KBM-7 (cell line): ENCODE results near the gene ITPRIPL1.

ENCODE experiments used
- DNase-seq: peaks from one replicate; pipeline ENCODE4 v3.0.0-alpha.2; 2015
- in situ Hi-C: fragments of 300-500 bp; cut with MboI; formaldehyde crosslinking; loops from 2 replicates; pipeline ENCODE4 v1.14.3; 2020; ENCODE audit warnings: low sequenced_read_pairs, low pct_unique_long_range_greater_than_20kb, mixed read lengths

The ITPRIPL1 gene

DNA sequence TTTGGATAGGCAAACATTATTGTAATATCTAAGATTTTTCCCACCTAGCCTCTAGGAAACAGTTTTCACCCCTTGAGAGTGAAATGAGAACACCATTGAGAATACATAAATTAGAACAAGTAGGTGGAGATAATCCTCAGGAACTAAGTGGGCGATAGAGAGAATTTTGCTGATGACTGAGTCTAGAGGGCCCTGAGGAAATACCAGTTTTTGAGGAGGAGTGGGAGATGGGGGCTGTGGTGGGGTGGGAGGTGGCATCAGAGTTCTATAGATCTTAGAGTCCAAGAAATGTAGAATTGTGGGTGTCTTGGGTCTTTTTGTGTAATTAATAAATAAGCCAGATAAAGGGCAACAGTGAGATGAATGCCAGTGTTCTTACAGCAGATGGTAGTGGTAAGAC is 22.3 kb downstream of the ITPRIPL1 start:
- no peak for DNase-seq
- in situ Hi-C loops = no loop called here

DNA sequence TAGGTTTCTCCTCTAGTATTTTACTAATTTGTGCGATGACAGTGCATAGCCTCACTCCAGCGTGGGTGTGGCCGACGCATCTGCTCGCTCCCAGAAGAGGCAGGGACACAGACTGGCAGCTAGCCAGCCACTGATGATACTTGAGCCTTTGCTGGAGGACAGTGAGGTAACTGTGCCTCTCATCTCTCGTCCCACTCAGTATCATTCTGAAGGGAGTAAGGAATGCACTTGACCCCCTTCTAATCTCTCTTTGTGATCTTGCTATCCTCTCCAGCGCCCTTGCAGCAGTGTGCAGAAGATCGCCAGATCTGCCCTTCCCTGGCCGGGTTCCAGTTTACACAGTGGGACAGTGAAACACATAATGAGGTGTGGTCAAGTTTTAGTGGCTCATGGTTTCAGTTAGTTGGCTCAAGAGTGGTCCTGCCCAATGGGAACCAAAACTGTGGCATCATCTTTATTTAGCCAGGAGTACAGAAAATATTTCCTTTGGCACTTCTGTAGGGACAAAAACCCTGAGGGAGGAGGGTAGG is 28.0 kb downstream of the ITPRIPL1 start:
- no peak for DNase-seq
- in situ Hi-C loops = no loop called here

DNA sequence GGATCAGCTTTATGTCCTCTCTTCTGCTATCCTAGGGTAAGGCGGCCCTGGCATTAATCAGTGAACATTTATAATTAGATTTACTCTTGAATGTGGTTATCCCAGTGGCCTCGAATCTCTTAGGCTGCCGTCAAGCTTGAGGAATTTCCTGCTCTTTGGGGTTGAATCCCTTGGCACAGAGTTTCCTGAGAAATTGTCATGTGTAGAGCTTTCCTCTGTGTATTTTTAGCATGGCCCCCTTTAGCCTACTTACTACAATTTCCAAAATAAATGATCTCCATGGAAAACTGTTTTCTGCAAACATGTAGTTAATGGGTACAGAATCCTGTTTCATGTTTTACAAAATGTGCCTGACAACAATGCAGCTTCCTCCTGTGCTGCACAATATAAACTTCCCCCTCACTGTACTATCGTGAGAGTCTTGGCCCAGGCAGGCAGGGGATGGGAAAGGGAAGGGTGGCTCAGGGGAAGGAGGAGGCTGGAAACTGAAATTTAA is 28.5 kb downstream of the ITPRIPL1 start:
- in situ Hi-C loops = no loop called here

DNA sequence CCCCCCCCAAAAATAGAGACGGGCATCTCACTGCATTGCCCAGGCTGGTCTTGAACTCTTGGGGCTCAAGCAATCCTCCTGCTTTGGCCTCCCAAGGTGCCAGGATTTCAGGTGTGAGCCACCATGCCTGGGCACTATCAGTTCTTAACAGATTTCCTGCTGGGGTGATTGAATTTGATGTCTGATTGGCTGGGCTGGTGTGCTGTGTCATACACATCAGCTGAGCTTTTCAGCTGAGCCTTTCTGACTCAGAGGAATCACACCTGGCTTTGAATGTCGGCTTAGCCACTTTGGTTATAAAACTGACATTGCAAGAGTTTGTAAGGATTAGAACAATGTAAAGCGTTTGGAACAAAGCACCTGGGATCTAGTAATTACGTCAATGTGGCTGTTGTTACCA is 29.4 kb downstream of the ITPRIPL1 start:
- DNase-seq = no peak

More for the DNA sequence above, 28.5 kb downstream of the ITPRIPL1 start:
- no peak for DNase-seq

DNA sequence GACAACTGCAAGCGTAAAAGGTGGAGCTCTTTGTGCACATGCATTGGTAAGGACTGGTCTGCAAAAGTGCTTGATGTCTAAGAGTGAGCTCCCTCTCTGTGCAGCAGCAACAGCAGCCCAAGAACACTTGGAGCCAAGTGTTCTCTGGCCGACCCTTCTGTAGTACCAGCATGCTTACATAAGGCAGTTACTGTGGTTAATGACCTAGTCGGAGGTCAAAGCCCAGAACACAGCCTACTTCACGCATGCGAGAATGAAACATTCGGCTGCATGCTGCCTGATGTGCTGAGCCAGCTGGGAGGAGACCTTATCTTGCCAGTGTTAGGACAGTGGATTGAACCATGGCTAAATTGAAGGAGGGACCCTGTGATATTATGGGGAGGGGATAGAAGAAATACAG is 31.8 kb downstream of the ITPRIPL1 start:
- no peak for DNase-seq
- in situ Hi-C loops = no loop called here

More for the DNA sequence above, 29.4 kb downstream of the ITPRIPL1 start:
- in situ Hi-C loops = no loop called here

DNA sequence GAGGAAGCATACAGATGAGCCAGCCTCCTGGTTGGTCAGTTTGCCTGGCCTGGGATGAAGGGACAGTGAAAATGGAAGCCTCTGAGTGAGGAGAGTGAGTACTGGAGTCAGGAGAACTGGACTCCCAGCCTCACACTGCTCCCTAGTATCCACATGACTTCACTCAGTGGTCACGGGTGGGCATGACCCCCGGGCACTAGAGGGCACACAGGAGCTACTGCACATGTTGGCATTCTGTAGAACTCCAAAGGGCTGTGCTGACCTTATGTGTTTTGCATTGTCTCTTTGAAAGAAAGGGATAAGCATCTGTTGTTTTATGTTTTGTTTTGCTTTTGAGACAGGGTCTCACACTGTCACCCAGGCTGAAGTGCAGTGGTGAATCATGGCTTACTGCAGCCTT is 34.2 kb downstream of the ITPRIPL1 start:
- DNase-seq = no peak
- in situ Hi-C loops = no loop called here

DNA sequence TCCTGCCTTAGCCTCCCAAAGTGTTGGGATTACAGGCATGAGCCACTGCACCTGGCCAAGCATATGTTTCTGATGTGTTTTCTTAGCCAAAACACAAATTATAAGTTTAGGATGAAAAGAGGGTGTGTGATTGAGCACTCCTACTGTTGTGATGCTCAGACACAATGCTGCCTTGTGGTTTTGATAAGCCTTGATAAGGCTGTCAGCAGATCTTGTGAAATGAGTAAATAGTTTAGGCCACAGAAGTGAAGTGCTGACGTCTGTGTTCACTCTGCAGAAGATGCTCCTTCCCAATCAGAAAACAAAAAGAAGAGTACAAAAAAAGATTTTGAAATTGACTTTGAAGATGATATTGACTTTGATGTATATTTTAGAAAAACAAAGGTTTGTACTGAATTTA is 34.7 kb downstream of the ITPRIPL1 start:
- in situ Hi-C loops = no loop called here
- DNase-seq = no peak

DNA sequence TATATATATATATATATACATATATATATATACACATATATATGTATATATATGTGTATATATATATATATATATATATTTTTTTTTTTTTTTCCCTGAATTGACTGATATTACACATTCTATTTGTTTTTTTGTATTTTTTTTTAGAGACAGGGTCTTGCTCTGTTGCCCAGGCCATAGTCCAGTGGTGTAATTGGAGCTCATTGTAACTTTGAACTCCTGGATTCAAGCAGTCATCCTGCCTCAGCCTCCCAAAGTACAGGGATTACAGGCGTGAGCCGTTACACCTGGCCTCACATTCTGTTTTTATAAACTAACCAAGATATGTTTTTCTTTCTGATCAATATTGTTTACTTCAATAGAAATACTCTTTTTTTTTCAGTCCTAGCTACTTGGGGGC is 36.6 kb downstream of the ITPRIPL1 start:
- no peak for DNase-seq
- in situ Hi-C loops = no loop called here

DNA sequence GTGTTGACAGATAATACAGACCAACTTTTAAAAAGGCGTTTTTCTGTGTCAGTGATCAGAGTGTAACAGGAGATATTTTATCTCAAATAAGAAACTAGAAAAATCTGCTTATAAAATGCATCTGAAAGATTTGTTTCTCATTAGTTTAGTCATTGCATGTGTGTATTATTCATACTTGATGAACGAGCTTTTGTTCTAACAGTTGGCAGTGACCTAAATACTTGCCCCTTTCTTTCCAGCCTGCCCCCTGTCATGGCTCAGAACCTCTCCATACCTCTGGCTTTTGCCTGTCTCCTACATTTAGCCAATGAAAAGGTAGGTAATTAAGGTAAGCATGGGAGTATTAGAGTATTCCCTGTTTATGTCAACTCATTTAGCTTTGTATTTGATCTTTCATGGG is 44.1 kb downstream of the ITPRIPL1 start:
- no peak for DNase-seq
- in situ Hi-C loops = no loop called here

DNA sequence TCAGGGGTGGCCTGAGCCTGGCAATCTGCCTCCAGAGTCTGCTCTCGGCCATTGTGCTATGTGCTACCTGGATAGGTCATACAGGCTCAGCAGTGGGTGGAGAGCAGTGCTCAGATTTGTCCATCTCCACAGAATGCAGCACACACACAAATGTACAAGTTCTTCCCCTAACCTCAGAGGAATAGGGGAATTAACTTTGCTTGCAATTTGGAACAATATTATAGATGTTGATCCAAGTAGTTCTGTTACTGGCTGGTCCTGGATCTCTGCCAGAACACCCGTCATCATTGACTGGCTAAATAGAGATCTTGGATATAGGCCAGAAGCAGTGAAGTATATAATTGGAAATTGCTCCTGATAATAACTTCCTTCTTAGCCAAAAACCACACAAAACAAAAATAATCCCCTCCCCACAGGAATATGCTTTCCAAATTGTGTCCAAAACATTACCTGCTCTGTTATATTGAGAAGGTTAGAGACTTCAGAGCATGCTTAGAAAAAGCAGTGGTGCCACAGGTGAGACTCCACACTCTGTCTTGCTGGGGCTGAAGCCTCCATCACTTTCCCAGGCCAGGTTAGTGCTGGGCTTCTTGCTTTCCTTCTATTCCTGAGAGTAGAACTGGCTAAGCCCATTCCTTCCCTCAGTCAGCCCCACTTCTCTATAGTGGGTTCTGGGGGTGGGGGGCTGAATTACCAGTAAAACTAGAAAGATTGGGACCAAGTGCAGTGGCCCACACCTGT is 49.3 kb downstream of the ITPRIPL1 start:
- in situ Hi-C loops = no loop called here

More for the DNA sequence above, 49.3 kb downstream of the ITPRIPL1 start:
- peak; percentile 21 for DNase-seq
